Small intestine (tissue), 7 donors: Measurements from ENCODE around the gene SLC16A3. TPM values are rescaled to one million over a fixed set of nuclear protein-coding genes. Genes with fewer than 3 reads are reported as not detected.

Experiments used
- DNase-seq, 2 donors: peaks; one replicate each; pipeline versions ENCODE4 v3.0.0 to v3.0.0-alpha.2; 2013
- FAIRE-seq: peaks from 2 replicates; lab custom pipeline; 2012; peaks lifted over from hg19 to GRCh38; lab: Jason Lieb, UNC
- H3K27ac ChIP-seq, 3 donors: one replicate each; pipeline ENCODE4 v1.5.1; 2013; ENCODE audit warnings: low read length in 2 of 3, mild to moderate bottlenecking in 2 of 3, control low read depth in 1 of 3, inconsistent platforms in 1 of 3, low read depth in 1 of 3, moderate library complexity in 1 of 3
- H3K27me3 ChIP-seq, 3 donors: one replicate each; pipeline ENCODE4 v1.6.1; 2013; ENCODE audit warnings: low read length in 3 of 3, inconsistent platforms in 1 of 3; ENCODE audit not compliant: control insufficient read depth in 3 of 3, insufficient read depth in 3 of 3
- H3K36me3 ChIP-seq, 3 donors: one replicate each; pipeline ENCODE4 v1.6.1; 2013; ENCODE audit warnings: low read length in 3 of 3, inconsistent platforms in 1 of 3, low read depth in 1 of 3, mild to moderate bottlenecking in 1 of 3, moderate library complexity in 1 of 3; ENCODE audit not compliant: control insufficient read depth in 3 of 3, insufficient read depth in 2 of 3
- H3K4me1 ChIP-seq, 3 donors: one replicate each; pipeline ENCODE4 v1.6.1; 2013; ENCODE audit warnings: low read length in 2 of 3, inconsistent platforms in 1 of 3, low read depth in 1 of 3, mild to moderate bottlenecking in 1 of 3, moderate library complexity in 1 of 3; ENCODE audit not compliant: control insufficient read depth in 3 of 3, insufficient read depth in 2 of 3
- H3K4me3 ChIP-seq, 3 donors: one replicate each; pipeline ENCODE4 v1.5.1; 2013; ENCODE audit warnings: low read length in 3 of 3, control low read depth in 1 of 3, inconsistent platforms in 1 of 3, low read depth in 1 of 3, mild to moderate bottlenecking in 1 of 3, moderate library complexity in 1 of 3
- H3K9me3 ChIP-seq, 2 donors: one replicate each; pipeline ENCODE4 v1.6.1; 2013; ENCODE audit warnings: low read depth in 1 of 2, low read length in 1 of 2; ENCODE audit not compliant: control insufficient read depth in 2 of 2, insufficient read depth in 1 of 2
- WGBS, 3 donors: extraction: QIAGEN DNeasy Blood & Tissue Kit; methylation state at CpG; one replicate each; pipeline ENCODE4 v1.1.7; 2013; 5-methylcytosine and 5-hydroxymethylcytosine counted together
- polyA plus RNA-seq, 4 donors: library from polyadenylated mRNA; stranded (reverse) in 3 of 4; unstranded in 1 of 4; fragments of 200-250 nt in 3 of 4; fragments of 120-200 nt in 1 of 4; gene quantifications; one replicate each; pipeline versions ENCODE4 v1.2.1 to v1.2.3, GENCODE V29; 2013
- donor health status: healthy with polysubstance abuse.
- donor health status: control.
- donor health status: control.
- donor health status: Bipolar disorder and iron deficiency.
- donor health status: healthy.

Gene SLC16A3
- polyA plus RNA-seq, 4 donors = 5.4 to 33.2 (median 14.5) TPM

- Histone ChIP-seq H3K27ac (no peak overlapping the region), H3K36me3 (no peaks in the 10 kb centered on the region), H3K4me1 (peaks cover 0 to 3% (median 0%) of the 10 kb centered on the region in 3 donors), H3K27me3 (peaks cover 0 to 4% (median 0%) of the 10 kb centered on the region in 3 donors), H3K4me3 (no peak overlapping the region), H3K9me3 (peaks cover 0 to 2% of the 10 kb centered on the region in 2 donors)
- no peak for FAIRE-seq
- DNase-seq = no peak
- 75 to 84% (median 80%) methylated on average over 5 of the region's 5 CpGs for WGBS, 3 donors
These were observed 5.3 kb upstream of the SLC16A3 start for GRCh38 chr17:82223517-82223916.

- Histone ChIP-seq H3K4me3 (no peak overlapping the region), H3K4me1 (peaks cover 0 to 7% (median 0%) of the 10 kb centered on the region in 3 donors), H3K27me3 (peaks cover 0 to 9% (median 0%) of the 10 kb centered on the region in 3 donors), H3K36me3 (no peaks in the 10 kb centered on the region), H3K9me3 (peaks cover 0 to 2% of the 10 kb centered on the region in 2 donors), H3K27ac (no peak overlapping the region)
- DNase-seq = no peak
- no peak for FAIRE-seq
- 61 to 79% (median 71%) methylated on average over 8 of the region's 8 CpGs for WGBS, 3 donors
These were observed 4.2 kb upstream of the SLC16A3 start for GRCh38 chr17:82224666-82225065.

GRCh38 chr17:82225368-82226029 lies 3.3 kb upstream of the SLC16A3 start:
- peaks cover 0 to 4% of the 10 kb centered on the region in 2 donors for H3K9me3 ChIP-seq
- DNase-seq (no peak), FAIRE-seq (no peak)
- 81 to 93% (median 88%) methylated on average over 24 of the region's 24 CpGs for WGBS, 3 donors
- no peaks in the 10 kb centered on the region for H3K36me3 ChIP-seq
- H3K4me1 ChIP-seq = peaks cover 0 to 15% (median 7%) of the 10 kb centered on the region in 3 donors
- H3K4me3 ChIP-seq = no peak overlapping the region
- no peak overlapping the region for H3K27ac ChIP-seq
- peaks cover 0 to 9% (median 0%) of the 10 kb centered on the region in 3 donors for H3K27me3 ChIP-seq

GRCh38 chr17:82226146-82226808 lies 2.6 kb upstream of the SLC16A3 start:
- DNase-seq = no peak

GRCh38 chr17:82226809-82227628 lies 1.8 kb upstream of the SLC16A3 start:
- WGBS, 3 donors = 81 to 88% (median 82%) methylated on average over 15 to 16 of the region's 16 CpGs
- Histone ChIP-seq H3K27me3 (peaks cover 0 to 9% (median 0%) of the 10 kb centered on the region in 3 donors), H3K4me1 (peaks cover 0 to 25% (median 10%) of the 10 kb centered on the region in 3 donors), H3K4me3 (no peak overlapping the region), H3K9me3 (peaks cover 0 to 6% of the 10 kb centered on the region in 2 donors), H3K36me3 (no peaks in the 10 kb centered on the region), H3K27ac (no peak overlapping the region)
- no peak for DNase-seq
- no peak for FAIRE-seq

More at GRCh38 chr17:82226146-82226808, 2.6 kb upstream of the SLC16A3 start:
- peaks cover 0 to 9% (median 0%) of the 10 kb centered on the region in 3 donors for H3K27me3 ChIP-seq
- peaks cover 0 to 6% of the 10 kb centered on the region in 2 donors for H3K9me3 ChIP-seq
- WGBS, 3 donors = 88 to 92% (median 89%) methylated on average over 15 of the region's 15 CpGs
- no peak overlapping the region for H3K27ac ChIP-seq
- no peaks in the 10 kb centered on the region for H3K36me3 ChIP-seq
- H3K4me1 ChIP-seq = peaks cover 0 to 19% (median 10%) of the 10 kb centered on the region in 3 donors
- no peak overlapping the region for H3K4me3 ChIP-seq
- no peak for FAIRE-seq

GRCh38 chr17:82227629-82228277 lies 1.1 kb upstream of the SLC16A3 start:
- H3K4me1 ChIP-seq = peaks cover 0 to 30% (median 10%) of the 10 kb centered on the region in 3 donors
- FAIRE-seq = no peak
- H3K27me3 ChIP-seq = peaks cover 0 to 9% (median 0%) of the 10 kb centered on the region in 3 donors
- peak overlapping the region; percentile 64 to 94 (median 87) for H3K27ac ChIP-seq
- 56 to 64% (median 62%) methylated on average over 17 to 18 of the region's 18 CpGs for WGBS, 3 donors
- H3K4me3 ChIP-seq = peak overlapping the region in 1 of 3 donors; percentile 69
- peaks cover 0 to 6% of the 10 kb centered on the region in 2 donors for H3K9me3 ChIP-seq
- no peak for DNase-seq
- no peaks in the 10 kb centered on the region for H3K36me3 ChIP-seq

GRCh38 chr17:82228278-82228841 lies 482 bp upstream of the SLC16A3 start:
- Histone ChIP-seq H3K27me3 (peaks cover 0 to 9% (median 0%) of the 10 kb centered on the region in 3 donors), H3K36me3 (peaks cover 0 to 5% (median 0%) of the 10 kb centered on the region in 3 donors), H3K27ac (peak overlapping the region; percentile 64 to 94 (median 87)), H3K4me3 (peak overlapping the region; percentile 48 to 69 (median 61)), H3K9me3 (peaks cover 0 to 6% of the 10 kb centered on the region in 2 donors), H3K4me1 (peaks cover 0 to 33% (median 10%) of the 10 kb centered on the region in 3 donors)
- FAIRE-seq (no peak), DNase-seq (peak; percentile 66 to 86)
- 5 to 11% (median 7%) methylated on average over 41 to 63 of the region's 63 CpGs for WGBS, 3 donors
